Measurements from ENCODE around the gene CTNNA1.
"Not testable (repeated sequence)": the region's sequence is repeated elsewhere in the genome, so short reads cannot be mapped to it uniquely, and the experiment has no call there.

Gene CTNNA1

GRCh38 chr5:138807182-138807581 is 54.0 kb downstream of the CTNNA1 start:
- H3K4me3 ChIP-seq (ENCODE audit: low read length), result no peak overlapping the region
- no peak for TF ChIP-seq CTCF (IDR thresholded peaks at IDR 0.05; ENCODE audit: insufficient read depth, low read depth, low read length, missing control alignments)
- no peak for DNase-seq (ENCODE audit: low read depth)

- DNase-seq (ENCODE audit: low read depth), result no peak
- no peak overlapping the region for H3K4me3 ChIP-seq (ENCODE audit: low read length)
- no peak for TF ChIP-seq CTCF (IDR thresholded peaks at IDR 0.05; ENCODE audit: insufficient read depth, low read depth, low read length, missing control alignments)
Measured at GRCh38 chr5:138809391-138809790, 56.2 kb downstream of the CTNNA1 start.

- not testable (repeated sequence) for H3K4me3 ChIP-seq (ENCODE audit: low read length); DNase-seq (ENCODE audit: low read depth)
Measured at GRCh38 chr5:138810861-138811260, 57.6 kb downstream of the CTNNA1 start.

- H3K4me3 ChIP-seq (ENCODE audit: low read length), result no peak overlapping the region
- no peak for TF ChIP-seq CTCF (IDR thresholded peaks at IDR 0.05; ENCODE audit: insufficient read depth, low read depth, low read length, missing control alignments)
- DNase-seq (ENCODE audit: low read depth), result no peak
Measured at GRCh38 chr5:138815529-138815928, 62.3 kb downstream of the CTNNA1 start.

GRCh38 chr5:138817241-138817640 is 64.0 kb downstream of the CTNNA1 start:
- H3K4me3 ChIP-seq (ENCODE audit: low read length), result no peak overlapping the region
- no peak for DNase-seq (ENCODE audit: low read depth)
- TF ChIP-seq CTCF (IDR thresholded peaks at IDR 0.05; ENCODE audit: insufficient read depth, low read depth, low read length, missing control alignments), result no peak

- no peak for DNase-seq (ENCODE audit: low read depth)
- no peak overlapping the region for H3K4me3 ChIP-seq (ENCODE audit: low read length)
- TF ChIP-seq CTCF (IDR thresholded peaks at IDR 0.05; ENCODE audit: insufficient read depth, low read depth, low read length, missing control alignments), result no peak
Measured at GRCh38 chr5:138819081-138819480, 65.9 kb downstream of the CTNNA1 start.

- no peak for DNase-seq (ENCODE audit: low read depth)
- H3K4me3 ChIP-seq (ENCODE audit: low read length), result no peak overlapping the region
- TF ChIP-seq CTCF (IDR thresholded peaks at IDR 0.05; ENCODE audit: insufficient read depth, low read depth, low read length, missing control alignments), result no peak
Measured at GRCh38 chr5:138820695-138821094, 67.5 kb downstream of the CTNNA1 start.

- DNase-seq (ENCODE audit: low read depth), result no peak
- no peak for TF ChIP-seq CTCF (IDR thresholded peaks at IDR 0.05; ENCODE audit: insufficient read depth, low read depth, low read length, missing control alignments)
- no peak overlapping the region for H3K4me3 ChIP-seq (ENCODE audit: low read length)
Measured at GRCh38 chr5:138824516-138824915, 71.3 kb downstream of the CTNNA1 start.

Measured in epithelial cell of esophagus (primary cell).